Body of pancreas (tissue), 4 donors: ENCODE measurements around the gene CD247.
"Not testable (repeated sequence)": the region's sequence is repeated elsewhere in the genome, so short reads cannot be mapped to it uniquely, and the experiment has no call there.

Source experiments
- CTCF ChIP-seq, 7 experiments: fragments of 450-650 bp in 4 of 7; fragments of 200-600 bp in 3 of 7; sonication (generic) in 3 of 7; IDR thresholded peaks; one replicate each; pipeline ENCODE4 v1.5.1; 2016 to 2019; ENCODE audit warnings: antibody characterized with exemption in 7 of 7
- POLR2A ChIP-seq, 3 donors: fragments of 450-650 bp; IDR thresholded peaks; one replicate each; pipeline ENCODE4 v1.6.1; 2016; ENCODE audit warnings: antibody characterized with exemption in 3 of 3, mild to moderate bottlenecking in 2 of 3

GRCh38 chr1:167555072-167555471 is 36.7 kb upstream of the CD247 start:
- not testable (repeated sequence) for TF ChIP-seq CTCF, POLR2A (IDR thresholded peaks at IDR 0.05)
